Measurements from ENCODE around the gene BRD7.

Gene BRD7

DNA sequence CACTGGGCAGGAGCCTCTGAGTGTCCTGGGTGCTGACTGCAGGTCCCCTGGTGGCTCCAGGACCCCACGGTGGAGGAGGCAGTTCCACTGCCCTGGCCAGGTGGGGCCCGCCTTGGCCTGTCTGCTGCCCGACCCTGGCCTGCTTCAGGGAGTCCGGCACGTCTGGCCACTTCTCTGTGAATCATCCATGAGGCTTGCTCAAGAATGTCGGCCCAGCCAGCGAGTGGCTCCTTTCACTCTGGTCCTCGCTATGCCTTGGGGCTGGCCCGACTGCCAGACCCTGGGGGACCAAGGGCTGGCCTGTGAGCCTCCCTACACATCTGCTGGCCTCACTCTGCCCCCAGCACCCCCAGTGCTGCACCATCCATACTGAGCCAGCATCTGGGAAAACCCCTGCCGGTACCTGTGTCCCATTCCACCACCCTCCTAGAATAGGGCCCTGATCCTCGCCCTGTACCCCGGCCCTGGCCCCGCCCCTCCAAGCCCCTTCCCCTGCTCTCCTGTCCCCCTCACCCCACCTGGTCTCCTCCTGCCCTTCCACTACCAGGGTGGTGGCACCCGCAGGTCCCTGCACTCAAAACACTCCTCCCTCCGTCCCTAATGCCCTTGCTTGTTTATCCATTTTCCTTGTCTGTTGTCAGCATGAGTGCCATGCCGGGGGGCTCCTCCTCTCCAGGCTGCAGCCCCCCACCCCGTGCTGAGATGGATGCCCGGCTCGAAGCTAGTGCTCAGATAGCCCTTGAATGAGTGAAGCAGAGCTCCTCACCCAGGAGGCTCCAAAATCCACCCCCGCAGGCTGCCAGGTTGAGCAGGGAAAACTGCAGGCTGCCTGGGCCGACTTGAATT, 66.9 kb downstream of the BRD7 start:
- no peak for DNase-seq

DNA sequence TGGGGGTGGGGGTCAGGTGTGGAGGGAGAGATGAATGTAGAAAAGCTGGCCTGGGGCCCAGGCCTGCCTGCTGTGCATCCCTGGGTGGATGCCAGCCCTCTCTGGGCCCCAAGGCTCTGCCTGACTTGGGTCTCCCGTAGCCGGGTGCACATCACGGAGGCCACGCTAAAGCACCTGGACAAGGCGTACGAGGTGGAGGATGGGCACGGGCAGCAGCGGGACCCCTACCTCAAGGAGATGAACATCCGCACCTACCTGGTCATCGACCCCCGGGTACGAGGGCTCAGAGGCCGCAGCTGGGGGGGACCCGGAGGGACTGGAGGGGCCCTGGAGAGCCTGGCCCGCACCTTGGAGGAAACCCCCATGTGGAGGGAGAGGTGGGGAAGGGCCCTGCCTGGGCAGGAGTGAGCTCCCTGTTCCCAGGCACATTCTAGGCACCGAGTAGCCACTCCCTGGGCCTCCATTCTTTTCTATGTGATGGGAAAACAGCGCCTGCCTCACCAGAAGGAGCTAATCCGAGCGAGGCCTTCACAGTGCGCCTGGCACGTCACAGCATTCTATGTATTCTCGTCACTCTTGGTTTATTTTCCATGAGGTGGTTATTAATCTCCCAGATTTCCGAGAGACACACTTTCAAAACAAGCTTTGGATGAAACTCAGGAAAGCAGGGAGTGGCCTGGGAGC, 67.7 kb downstream of the BRD7 start:
- no peak for DNase-seq

DNA sequence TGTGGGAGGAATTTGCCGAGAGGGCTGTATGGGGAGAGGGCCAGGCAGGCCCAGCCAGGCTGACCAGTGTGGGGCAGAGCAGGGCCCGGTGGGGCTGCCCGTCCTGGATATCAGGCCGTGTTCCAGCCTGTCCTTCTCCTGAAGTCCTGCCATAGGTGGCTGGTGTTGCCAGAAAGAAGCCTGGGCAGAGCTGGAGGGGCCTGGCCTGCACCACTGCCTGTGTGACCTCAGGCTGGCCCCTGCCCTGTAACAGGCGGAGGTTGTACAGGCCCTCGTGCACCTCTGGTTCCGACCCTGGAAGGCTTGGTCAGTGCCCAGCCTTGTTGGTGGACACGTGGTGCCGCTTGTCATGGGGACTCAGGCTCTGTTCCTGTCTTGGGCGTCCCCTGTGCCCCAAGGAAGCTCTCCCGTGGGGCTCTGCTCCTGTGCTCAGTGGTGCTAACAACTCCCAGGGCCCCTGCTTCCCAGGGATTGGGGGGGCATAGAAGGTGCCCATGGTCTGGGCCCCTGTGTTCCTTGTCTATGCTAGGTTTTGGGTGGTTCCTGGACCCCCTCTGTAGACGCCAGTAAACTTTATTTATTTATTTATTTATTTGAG, 69.2 kb downstream of the BRD7 start:
- no peak for DNase-seq

DNA sequence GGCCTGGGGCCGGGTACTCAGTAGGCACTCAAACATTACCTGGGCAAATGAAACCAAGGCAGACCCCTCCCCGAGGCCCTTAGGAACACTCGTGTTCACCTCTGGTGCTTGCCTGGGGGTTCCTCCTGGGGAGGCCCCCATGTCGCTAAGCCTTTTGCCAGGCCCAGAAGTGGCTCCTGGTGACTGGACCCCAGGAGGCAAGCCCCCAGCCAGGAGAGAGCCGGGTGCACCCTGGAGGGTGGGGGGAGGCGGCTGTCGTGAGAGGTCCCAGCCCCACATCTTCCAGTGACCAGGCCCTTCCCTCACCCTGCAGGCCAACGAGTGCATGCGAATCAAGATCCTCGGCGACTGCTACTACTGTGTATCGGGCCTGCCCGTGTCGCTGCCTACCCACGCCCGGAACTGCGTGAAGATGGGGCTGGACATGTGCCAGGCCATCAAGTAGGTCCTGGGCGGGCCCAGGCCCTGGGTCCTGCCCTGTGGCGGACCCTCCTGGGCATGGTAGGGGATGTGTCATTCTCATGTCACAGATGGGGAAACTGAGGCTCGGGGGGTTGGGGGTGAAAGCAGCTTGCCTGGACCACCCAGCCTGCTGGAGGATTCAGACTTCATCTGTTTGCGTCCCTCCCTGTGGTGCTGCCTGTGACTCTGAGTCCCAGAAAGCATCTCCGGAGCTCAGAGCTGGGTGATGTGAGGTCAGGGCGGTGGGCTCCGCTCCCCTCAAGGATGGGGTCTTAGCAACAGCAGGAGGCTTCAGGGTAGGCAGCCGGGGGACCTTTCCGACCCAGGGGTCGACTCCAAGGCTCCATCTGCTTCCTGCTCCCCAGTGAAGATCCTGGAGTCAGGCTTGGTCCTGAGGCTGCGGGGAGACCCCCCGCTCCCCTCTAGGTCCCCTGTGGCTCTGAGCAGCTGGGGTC, 69.9 kb downstream of the BRD7 start:
- no peak for DNase-seq

DNA sequence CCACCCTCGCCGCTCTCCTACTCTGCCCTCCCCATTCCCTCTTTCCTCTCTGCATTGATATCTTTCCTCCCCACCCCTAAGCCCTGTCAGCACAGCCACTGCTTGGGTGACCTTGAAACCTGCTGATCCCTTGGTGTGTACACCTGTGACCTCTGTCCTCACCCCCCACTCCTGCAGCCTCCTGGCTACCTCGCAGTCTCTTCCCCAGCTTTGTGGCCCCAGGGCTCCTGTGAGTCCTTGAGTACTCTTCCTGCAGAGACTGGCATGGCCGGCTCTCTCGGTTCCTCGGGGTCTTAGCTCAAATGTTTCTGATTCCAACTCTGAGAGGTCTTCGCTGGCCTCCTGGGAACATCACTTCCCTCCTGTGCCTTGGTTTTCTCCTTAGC, 70.7 kb downstream of the BRD7 start:
- DNase-seq: no peak

DNA sequence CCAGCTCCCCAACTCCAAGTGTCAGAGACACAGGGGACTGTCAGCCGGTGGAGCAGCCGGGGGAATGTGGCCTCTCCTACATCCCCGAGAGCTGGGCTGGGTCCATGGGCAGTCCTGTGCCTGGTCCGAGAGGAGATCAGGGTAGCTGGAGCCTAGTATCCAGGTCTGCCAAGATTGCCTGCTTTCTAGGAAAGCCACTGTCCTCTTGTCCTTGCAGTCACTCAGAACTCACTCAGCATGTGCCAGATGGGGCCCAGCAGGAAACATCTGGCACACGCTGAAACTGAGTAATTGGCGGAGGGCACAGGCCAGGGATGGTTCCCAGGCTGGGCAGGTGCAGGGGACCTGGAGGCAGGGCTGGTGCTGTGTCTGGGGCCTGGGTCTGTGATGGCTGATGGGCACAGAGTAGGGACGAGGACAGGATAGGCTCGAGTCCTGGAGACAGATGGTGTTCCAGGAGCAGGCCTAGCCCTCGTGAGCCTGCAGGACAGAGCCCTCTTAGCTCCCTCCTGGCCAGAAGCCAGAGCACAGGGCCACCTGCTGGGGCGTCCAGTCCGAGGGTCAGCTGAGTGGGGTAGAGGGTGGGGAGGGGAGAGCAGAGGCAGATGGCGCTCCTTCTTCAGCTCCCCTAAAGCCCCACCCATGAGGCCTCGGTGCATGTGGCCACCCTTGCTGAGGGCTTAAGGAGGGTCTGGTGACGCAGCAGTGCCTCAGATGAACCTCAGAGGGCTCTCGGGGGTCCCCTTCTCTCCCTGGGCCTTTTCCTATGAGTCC, 71.3 kb downstream of the BRD7 start:
- DNase-seq: no peak

DNA sequence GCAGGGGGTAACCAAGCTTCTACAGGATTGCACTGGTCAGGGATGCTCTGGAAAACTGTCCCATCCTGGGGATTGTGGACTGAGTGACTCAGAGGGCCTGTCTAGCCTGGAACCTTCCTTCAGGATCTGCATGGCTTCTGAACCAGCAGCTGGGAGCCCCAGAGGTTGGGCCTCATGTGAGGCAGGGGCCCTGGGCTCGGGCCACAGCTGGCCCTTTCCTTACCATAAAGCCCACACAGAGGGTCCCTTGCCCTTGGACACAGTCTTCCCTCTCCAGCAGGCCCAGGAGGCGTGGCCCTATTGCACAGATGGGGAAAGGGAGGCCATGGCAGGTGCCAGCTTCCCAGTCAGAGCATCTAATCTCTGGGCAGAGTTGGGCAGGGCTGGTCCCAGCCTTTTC, 72.0 kb downstream of the BRD7 start:
- DNase-seq: no peak

DNA sequence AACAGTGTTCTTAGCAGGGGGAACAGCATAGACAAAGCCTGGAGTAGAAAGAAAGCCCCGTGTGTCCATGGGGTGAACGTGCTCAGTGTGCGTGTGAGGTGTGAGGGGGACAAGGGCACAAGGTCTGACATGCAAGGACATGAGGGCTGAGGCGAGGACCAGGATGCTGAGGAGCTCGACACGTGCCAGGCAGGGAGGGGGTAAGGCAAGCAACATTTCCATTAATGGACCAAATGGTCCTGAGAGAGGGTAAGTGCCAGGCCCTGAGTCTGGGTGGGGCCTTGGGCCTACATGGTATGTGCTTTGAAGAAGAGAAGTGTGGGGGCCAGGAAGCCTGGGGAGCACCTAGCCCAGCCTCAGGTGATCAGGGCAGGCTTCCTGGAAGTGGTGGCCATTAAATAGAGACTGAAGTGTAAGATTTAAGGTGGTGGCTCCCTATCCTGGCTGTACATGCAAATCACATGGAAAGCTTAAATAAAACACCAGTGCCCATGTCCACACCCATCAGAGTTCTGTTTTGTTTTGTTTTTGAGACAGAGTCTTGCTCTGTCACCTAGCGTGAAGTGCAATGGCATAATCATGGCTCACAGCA, 73.2 kb downstream of the BRD7 start:
- no peak for DNase-seq

DNA sequence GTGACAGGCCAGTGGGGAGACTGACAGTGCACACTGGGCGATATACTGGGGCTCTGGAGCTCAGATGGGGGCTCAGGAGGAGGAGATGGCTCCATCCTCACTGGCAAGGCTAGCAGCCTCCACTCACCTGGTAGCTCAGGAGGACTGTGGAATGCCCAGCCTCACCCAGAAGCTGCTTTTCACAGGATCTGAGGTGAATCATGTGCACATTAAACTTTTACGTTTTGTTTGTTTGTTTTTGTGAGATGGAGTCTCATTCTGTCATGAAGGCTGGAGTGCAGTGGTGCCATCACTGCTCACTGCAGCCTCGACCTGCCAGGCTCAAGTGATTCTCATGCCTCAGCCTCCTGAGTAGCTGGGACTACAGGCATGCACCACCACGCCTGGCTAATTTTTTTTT, 73.8 kb downstream of the BRD7 start:
- no peak for DNase-seq

DNA sequence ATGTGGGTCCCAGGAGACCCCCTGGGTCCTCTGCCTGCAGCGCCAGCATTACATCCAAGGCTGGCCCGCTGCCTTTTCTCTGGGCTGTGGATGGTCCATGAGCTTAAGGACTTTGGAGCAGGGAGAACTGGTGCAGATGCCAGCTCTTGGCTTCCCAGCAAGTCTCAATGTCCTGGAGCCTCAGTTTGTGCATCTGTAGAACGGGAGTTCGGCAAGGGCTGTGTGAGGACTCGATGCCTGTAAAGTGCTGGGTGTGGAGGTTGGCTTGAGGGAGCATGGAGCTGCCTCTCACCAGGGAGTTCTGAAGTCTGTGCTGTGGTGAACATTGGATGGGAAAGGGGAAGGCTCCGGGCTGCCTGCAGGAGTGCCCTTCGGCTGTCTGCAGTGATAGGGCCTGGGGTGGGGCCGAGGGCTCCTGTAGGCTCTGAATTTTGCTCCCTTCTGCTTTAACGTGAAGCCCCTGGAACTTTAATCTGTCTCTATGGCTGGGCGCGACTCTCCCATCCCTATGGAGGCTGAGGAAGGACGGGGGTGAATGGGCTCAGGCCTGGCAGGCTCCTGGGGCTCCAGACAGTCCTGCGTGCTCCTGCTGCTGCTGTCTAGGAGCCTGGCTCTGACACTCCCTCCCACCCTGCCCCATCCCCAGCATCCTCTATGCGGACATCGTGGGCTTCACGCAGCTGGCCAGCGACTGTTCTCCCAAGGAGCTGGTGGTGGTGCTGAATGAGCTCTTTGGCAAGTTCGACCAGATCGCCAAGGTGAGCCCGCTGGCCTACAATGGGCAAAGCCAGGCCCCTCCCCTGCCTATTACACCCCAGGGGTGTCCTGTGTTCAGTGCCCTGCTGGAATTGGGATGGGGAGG, 74.6 kb downstream of the BRD7 start:
- no peak for DNase-seq

DNA sequence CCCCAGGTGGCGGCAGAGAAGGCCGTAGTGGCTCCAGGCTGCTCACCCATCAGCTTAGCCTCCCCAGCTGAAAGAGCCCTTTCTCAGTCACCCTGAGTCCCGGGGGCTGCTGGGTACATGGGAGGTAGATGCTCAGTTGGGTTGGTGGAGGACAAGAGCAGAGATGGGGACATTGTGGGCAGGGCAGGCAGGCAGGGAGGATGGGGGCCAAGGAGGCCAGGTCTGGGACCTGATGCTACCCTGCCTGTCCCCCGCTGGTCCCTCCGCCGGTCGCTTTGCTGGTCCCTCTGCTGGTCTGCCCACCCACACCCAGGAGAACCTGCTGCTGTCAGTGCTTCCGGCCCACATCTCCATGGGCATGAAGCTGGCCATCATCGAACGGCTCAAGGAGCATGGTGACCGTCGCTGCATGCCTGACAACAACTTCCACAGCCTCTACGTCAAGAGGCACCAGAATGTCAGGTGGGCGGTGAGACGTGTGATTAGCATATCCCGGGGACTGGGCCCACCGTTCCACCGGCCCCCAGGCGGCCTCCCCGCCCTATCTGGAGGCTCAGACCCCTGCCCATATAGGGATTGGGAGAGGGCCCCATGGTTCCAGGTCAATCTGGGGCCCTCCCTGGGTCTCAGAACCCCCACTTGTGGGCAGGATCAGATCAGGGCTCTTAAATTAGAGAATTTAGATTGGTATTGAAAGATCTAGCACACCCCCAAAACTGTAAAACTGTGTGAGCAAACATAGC, 75.6 kb downstream of the BRD7 start:
- DNase-seq: no peak

DNA sequence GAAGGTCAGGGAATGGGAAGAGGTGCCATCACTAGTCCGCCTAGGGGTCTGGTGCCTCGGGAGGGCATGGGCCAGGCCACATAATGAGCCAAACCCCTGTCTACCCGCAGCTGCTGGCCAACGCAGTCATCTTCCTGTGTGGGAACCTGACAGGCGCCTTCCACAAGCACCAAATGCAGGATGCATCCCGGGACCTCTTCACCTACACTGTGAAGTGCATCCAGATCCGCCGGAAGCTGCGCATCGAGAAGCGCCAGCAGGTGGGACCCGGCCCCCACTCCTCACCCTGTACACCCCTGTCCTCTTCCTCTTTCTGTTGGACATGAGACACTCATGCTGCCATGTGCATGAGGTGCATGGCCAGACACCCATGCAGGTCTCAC, 76.2 kb downstream of the BRD7 start:
- DNase-seq: no peak

DNA sequence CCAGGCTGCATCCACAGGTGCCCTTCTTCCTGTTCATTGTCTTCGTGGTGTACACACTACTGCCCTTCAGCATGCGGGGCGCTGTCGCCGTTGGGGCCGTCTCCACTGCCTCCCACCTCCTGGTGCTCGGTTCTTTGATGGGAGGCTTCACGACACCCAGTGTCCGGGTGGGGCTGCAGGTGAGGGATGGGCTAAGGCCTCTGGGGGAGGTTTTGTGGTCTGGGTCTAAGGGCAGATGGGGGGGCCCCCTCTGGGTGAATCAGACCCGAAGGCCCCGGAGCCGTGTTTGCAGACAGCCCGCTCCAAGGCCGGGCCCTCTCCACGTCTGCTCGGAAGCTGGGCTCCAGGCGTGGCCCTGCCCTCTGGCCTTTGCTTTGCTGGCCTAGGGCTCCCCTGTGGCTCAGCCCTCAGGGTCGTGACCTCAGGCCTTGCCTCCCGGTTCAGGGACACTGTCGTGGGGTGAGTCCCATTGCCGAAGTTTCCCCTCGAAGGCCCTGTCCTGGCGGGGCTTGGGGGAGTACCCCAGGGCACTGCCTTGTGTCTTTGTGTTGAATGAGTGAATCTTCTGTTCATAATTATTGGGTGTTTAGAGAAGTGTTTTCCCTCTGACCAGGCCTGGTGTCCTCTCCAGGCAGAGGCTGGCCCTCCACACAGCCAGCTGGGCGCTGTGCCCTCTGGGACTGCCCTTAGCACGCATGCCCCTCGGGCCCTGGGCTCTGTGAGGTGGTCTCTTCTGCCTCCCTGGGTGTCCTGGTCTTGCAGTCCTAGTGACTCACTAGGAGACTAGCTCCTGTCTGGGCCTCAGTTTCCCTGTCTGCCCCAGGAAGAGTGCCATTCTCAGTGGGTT, 76.8 kb downstream of the BRD7 start:
- DNase-seq: no peak

DNA sequence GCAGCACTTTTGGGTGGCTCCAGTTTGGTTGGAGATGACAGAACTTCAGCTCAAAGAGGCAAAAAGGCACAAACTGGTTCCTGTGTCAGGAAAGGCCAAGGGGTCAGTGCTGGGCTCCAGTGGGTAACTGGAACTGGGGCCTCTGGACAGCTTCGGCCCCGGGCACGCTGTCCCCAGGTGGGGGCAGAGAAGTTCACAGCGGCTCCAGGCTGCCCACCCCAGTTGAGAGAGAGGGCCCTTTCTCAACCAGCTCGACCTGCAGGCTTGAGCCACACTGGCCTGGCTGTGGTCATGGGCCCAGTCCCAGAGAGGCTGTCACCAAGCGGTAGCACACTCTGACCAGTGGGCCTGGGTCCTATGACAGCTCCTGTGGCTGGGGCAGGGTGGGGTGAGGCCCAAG, 77.9 kb downstream of the BRD7 start:
- no peak for DNase-seq

DNA sequence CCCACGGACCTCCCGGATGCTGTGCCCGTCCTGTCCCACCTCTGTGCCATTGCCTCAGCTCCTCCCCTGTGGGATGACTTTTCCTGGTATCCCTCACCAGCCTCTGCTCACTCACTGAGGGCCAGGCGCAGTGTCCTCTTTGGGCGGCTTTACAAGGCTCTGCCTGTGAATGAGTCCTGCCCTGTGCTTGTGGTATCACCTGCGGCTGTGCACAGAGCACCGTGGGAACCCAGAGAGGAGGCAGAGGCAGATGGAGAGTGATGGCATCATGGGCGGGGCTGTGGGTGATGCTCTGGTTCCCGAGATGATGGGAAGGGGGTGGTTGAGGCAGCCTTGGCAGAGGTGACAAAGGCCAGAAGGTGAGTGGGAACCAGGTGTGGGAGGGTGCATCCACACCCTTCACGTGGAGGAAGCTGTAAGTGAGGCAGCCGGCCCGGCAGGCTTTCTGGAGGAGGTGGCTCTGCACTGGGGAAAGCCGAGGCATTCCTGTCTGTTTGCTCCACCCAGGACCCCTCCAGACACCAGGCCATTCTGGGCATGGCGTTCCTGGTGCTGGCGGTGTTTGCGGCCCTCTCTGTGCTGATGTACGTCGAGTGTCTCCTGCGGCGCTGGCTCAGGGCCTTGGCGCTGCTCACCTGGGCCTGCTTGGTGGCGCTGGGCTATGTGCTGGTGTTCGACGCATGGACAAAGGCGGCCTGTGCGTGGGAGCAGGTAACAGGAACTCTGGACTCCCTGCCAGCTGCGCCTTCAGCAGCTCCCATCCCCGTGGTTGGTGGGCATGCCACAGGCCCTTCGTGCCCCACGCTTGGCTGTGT, 78.6 kb downstream of the BRD7 start:
- DNase-seq: no peak

DNA sequence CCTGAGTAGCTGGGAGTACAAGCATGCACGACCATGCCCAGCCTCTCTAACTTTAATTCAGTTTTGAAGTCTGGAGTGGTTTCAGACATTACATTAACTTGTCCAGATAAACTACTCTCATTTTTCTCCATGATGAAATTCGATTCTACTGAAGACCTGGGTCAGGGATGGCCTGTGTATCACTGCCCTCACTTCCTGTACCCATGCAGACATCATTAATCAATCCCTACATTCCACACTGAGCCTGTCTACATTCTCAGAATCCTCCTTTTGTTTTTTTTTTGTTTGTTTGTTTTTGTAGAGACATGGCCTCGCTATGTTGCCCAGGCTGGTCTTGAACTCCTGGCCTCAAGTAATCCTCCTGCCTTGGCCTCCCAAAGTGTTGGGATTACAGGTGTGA, 79.9 kb downstream of the BRD7 start:
- DNase-seq: no peak

DNA sequence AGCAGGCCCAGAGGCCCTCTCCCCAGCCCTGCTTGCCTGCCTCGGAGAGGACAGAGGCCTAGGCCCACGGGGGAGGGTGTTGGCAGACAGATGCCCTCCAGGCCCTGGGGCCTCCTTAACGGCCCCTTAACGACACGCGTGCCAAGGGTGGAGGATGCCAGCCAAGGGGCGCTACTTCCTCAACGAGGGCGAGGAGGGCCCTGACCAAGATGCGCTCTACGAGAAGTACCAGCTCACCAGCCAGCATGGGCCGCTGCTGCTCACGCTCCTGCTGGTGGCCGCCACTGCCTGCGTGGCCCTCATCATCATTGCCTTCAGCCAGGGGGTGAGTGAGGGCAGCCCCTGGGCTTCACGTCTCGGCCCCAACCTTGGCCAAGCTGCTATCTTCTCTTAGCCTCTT, 80.8 kb downstream of the BRD7 start:
- no peak for DNase-seq

DNA sequence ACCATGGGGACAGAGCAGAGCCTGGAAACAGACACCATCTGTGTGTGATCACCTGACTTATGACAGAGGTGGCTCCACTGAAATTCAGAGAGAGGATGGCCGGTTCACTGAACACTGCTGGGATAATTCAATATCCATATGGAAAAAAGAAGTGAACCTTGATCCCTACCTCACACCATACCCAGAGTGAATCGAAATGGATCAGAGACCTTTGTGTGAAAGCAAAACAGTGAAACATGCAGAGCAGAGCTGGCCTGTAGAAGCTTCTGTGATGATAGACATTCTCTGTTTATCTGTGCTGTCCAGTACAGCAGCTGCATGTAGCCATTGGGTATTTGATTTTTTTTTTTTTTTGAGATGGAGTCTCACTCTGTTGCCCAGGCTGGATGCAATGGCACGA, 82.1 kb downstream of the BRD7 start:
- DNase-seq: no peak
